ENCODE measurements around the gene NDST1.

GRCh38 chr5:150550286-150550685, 42.4 kb downstream of the NDST1 start:
- no peak for TF ChIP-seq CTCF (IDR thresholded peaks at IDR 0.05)
- no peak for TF ChIP-seq POLR2A (IDR thresholded peaks at IDR 0.05)
